Esophagus squamous epithelium (tissue), 4 donors: Measurements from ENCODE around the gene ADCY7.

Experiments
- CTCF ChIP-seq, 6 experiments: fragments of 450-650 bp in 4 of 6; fragments of 200-600 bp in 2 of 6; sonication (generic) in 2 of 6; IDR thresholded peaks; one replicate each; pipeline ENCODE4 v1.5.1; 2016 to 2019; ENCODE audit warnings: antibody characterized with exemption in 6 of 6, mild to moderate bottlenecking in 4 of 6, moderate library complexity in 4 of 6
- POLR2A ChIP-seq, 4 donors: fragments of 450-650 bp; IDR thresholded peaks; one replicate each; pipeline ENCODE4 v1.6.1; 2017; ENCODE audit warnings: antibody characterized with exemption in 4 of 4, mild to moderate bottlenecking in 4 of 4, moderate library complexity in 3 of 4

- TF ChIP-seq CTCF (IDR thresholded peaks at IDR 0.05): no peak
- TF ChIP-seq POLR2A (IDR thresholded peaks at IDR 0.05): no peak
These were observed 30.8 kb upstream of the ADCY7 start for GRCh38 chr16:50235581-50235980.
